ENCODE results near the gene KIF5C. TPM values are rescaled to one million over a fixed set of nuclear protein-coding genes. Genes with fewer than 3 reads are reported as not detected.

The KIF5C gene
- total and polyA plus RNA-seq, 2 of the 13 experiments (the other 11 are each of a cell fraction or from before 2014, with no cell fraction given) = 0.15 to 0.20 TPM

GRCh38 chr2:148926291-148926961, 51.4 kb downstream of the KIF5C start (continued):
- TF ChIP-seq SMC3 (IDR thresholded peaks at IDR 0.05; ENCODE audit: low read length) (peak; percentile 79), KDM6A (CRISPR knock-in tag; IDR thresholded peaks at IDR 0.05; ENCODE audit: low read depth) (no peak), ZNF691 (CRISPR knock-in tag; IDR thresholded peaks at IDR 0.05; ENCODE audit: borderline replicate concordance, low read depth) (no peak), NR2F1 (CRISPR knock-in tag; IDR thresholded peaks at IDR 0.05) (no peak), HDAC2 (CRISPR knock-in tag; IDR thresholded peaks at IDR 0.05) (no peak), PITX1 (CRISPR knock-in tag; IDR thresholded peaks at IDR 0.05) (no peak), ZNF563 (CRISPR knock-in tag; IDR thresholded peaks at IDR 0.05) (no peak), ZNF552 (CRISPR knock-in tag; IDR thresholded peaks at IDR 0.05; ENCODE audit: borderline replicate concordance) (no peak), ZNF841 (CRISPR knock-in tag; IDR thresholded peaks at IDR 0.05; ENCODE audit: borderline replicate concordance) (no peak), ZFY (CRISPR knock-in tag; IDR thresholded peaks at IDR 0.05) (0 out of 2 replicates have a peak, but pooled peaks have one; percentile 23), ZNF704 (CRISPR knock-in tag; IDR thresholded peaks at IDR 0.05; ENCODE audit: borderline replicate concordance) (0 out of 2 replicates have a peak, but pooled peaks have one; percentile 53), ERF (CRISPR knock-in tag; IDR thresholded peaks at IDR 0.05) (no peak), FOXA3 (CRISPR knock-in tag; IDR thresholded peaks at IDR 0.05) (0 out of 2 replicates have a peak, but pooled peaks have one; percentile 9), SNAPC4 (CRISPR knock-in tag; IDR thresholded peaks at IDR 0.05) (no peak), ZNF33A (CRISPR knock-in tag; IDR thresholded peaks at IDR 0.05; ENCODE audit: borderline replicate concordance) (no peak), ARNT (IDR thresholded peaks at IDR 0.05) (no peak), ZNF747 (CRISPR knock-in tag; IDR thresholded peaks at IDR 0.05; ENCODE audit: borderline replicate concordance) (0 out of 2 replicates have a peak, but pooled peaks have one; percentile 28), EP300 (IDR thresholded peaks at IDR 0.05; ENCODE audit: low read depth in 2 of 2, low read length in 2 of 2) (no peak), EP300 (CRISPR knock-in tag; IDR thresholded peaks at IDR 0.05; ENCODE audit: borderline replicate concordance) (no peak), MBD4 (IDR thresholded peaks at IDR 0.05; ENCODE audit: borderline replicate concordance, low read length) (no peak)
- TF ChIP-seq, protein P1, sequence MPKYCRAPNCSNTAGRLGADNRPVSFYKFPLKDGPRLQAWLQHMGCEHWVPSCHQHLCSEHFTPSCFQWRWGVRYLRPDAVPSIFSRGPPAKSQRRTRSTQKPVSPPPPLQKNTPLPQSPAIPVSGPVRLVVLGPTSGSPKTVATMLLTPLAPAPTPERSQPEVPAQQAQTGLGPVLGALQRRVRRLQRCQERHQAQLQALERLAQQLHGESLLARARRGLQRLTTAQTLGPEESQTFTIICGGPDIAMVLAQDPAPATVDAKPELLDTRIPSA (CRISPR knock-in tag; IDR thresholded peaks at IDR 0.05; ENCODE audit: borderline replicate concordance) = no peak
- TF ChIP-seq, protein P2, sequence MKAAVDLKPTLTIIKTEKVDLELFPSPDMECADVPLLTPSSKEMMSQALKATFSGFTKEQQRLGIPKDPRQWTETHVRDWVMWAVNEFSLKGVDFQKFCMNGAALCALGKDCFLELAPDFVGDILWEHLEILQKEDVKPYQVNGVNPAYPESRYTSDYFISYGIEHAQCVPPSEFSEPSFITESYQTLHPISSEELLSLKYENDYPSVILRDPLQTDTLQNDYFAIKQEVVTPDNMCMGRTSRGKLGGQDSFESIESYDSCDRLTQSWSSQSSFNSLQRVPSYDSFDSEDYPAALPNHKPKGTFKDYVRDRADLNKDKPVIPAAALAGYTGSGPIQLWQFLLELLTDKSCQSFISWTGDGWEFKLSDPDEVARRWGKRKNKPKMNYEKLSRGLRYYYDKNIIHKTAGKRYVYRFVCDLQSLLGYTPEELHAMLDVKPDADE (CRISPR knock-in tag; IDR thresholded peaks at IDR 0.05) = no peak
